OCI-LY3 (cell line): ENCODE data around the gene SMIM22.
A peak's percentile ranks its signal among the peaks of the same experiment; 100 is the strongest.

Experiments used
- H2AFZ ChIP-seq: fragments of 200-600, 300-600 bp; shearing (Covaris generic); 2 replicates; pipeline ENCODE4 v1.6.0; 2014; ENCODE audit warnings: antibody characterized with exemption, low read depth, low read length
- H3K27ac ChIP-seq: fragments of 200-600, 300-600 bp; sonication (generic); 2 replicates; pipeline ENCODE4 v1.5.1; 2014; ENCODE audit warnings: mild to moderate bottlenecking, low read length, moderate library complexity, mixed read lengths
- H3K27me3 ChIP-seq: fragments of 200-600, 300-600 bp; sonication (generic); 2 replicates; pipeline ENCODE4 v1.6.1; 2014; ENCODE audit warnings: low read depth, low read length, mixed read lengths
- H3K36me3 ChIP-seq: fragments of 200-600, 300-600 bp; sonication (generic); replicated peaks from 2 replicates; pipeline ENCODE3; 2014; ENCODE audit warnings: low read depth, low read length, mixed read lengths
- H3K4me1 ChIP-seq: fragments of 300-600, 200-600 bp; sonication (generic); 2 replicates; pipeline ENCODE4 v1.6.1; 2014; ENCODE audit warnings: low read length, mixed read lengths
- H3K4me2 ChIP-seq: fragments of 200-600, 300-600 bp; sonication (generic); 2 replicates; pipeline ENCODE4 v1.6.1; 2014; ENCODE audit warnings: low read length, mixed read lengths
- H3K4me3 ChIP-seq: fragments of 300-600, 200-600 bp; sonication (generic); 2 replicates; pipeline ENCODE4 v1.5.1; 2014; ENCODE audit warnings: antibody characterized with exemption, mild to moderate bottlenecking, low read length, moderate library complexity
- H3K79me2 ChIP-seq: fragments of 300-600, 200-600 bp; shearing (Covaris generic); 2 replicates; pipeline ENCODE4 v1.6.1; 2014; ENCODE audit warnings: mild to moderate bottlenecking, low read length, mixed read lengths
- H3K9ac ChIP-seq: fragments of 300-600, 200-600 bp; shearing (Covaris generic); 2 replicates; pipeline ENCODE4 v1.6.0; 2014; ENCODE audit warnings: mild to moderate bottlenecking, low read length, moderate library complexity
- H3K9me3 ChIP-seq: fragments of 200-600, 300-600 bp; shearing (Covaris generic); 2 replicates; pipeline ENCODE4 v1.6.1; 2014; ENCODE audit warnings: low read length, mixed read lengths; ENCODE audit not compliant: insufficient read depth
- H4K20me1 ChIP-seq: fragments of 200-600, 300-600 bp; sonication (generic); 2 replicates; pipeline ENCODE4 v1.6.1; 2016; ENCODE audit warnings: low read length, mixed read lengths; ENCODE audit not compliant: insufficient read depth
- CTCF ChIP-seq: fragments of 200-600, 300-600 bp; sonication (generic); IDR thresholded peaks from 2 replicates; pipeline ENCODE4 v1.5.1; 2014; ENCODE audit warnings: antibody characterized with exemption, low read length, low read depth
- EZH2phosphoT487 ChIP-seq: fragments of 200-600 bp; shearing (Covaris generic); IDR thresholded peaks from 2 replicates; pipeline ENCODE4 v1.6.1; 2018; ENCODE audit warnings: antibody characterized with exemption, mixed run types, low read depth

The SMIM22 gene

GRCh38 chr16:4795181-4795827 is at the start of gene SMIM22:
TSS of gene SMIM22 (plus strand) at chr16:4795369. CDS start at chr16:4795735, 366 bp downstream.
- Histone ChIP-seq H4K20me1 (no peaks in the 10 kb centered on the region), H3K27me3 (no peaks in the 10 kb centered on the region), H3K9ac (no peak within 1 kb of the TSS), H3K79me2 (no peaks in the 10 kb centered on the region), H3K4me3 (no peak within 1 kb of the TSS), H3K4me1 (no peaks in the 10 kb centered on the region), H3K4me2 (no peak within 1 kb of the TSS), H3K27ac (no peak within 1 kb of the TSS), H3K36me3 (no peaks in the 10 kb centered on the region), H2AFZ (no peak within 1 kb of the TSS), H3K9me3 (no peaks in the 10 kb centered on the region)
- no peak for TF ChIP-seq EZH2phosphoT487
- no peak for TF ChIP-seq CTCF

- Histone ChIP-seq H3K27ac (no peak overlapping the region), H3K27me3 (no peaks in the 10 kb centered on the region), H3K9me3 (no peaks in the 10 kb centered on the region), H3K36me3 (peaks cover 3% of the 10 kb centered on the region), H3K4me1 (peaks cover 43% of the 10 kb centered on the region), H3K4me3 (no peak overlapping the region), H2AFZ (no peak overlapping the region), H3K79me2 (no peaks in the 10 kb centered on the region), H3K9ac (no peak overlapping the region), H4K20me1 (no peaks in the 10 kb centered on the region), H3K4me2 (no peak overlapping the region)
- no peak for TF ChIP-seq EZH2phosphoT487
- no peak for TF ChIP-seq CTCF
Measured at GRCh38 chr16:4746215-4746614, 49.0 kb upstream of the SMIM22 start.

- Histone ChIP-seq H3K9ac (no peak overlapping the region; the same call in 1 of the 2 replicates), H3K9me3 (no peaks in the 10 kb centered on the region), H3K4me3 (no peak overlapping the region), H3K27me3 (no peaks in the 10 kb centered on the region), H2AFZ (no peak overlapping the region), H3K27ac (peak overlapping the region; percentile 28), H3K4me1 (peaks cover 43% of the 10 kb centered on the region), H4K20me1 (no peaks in the 10 kb centered on the region), H3K4me2 (peak overlapping the region; percentile 4), H3K36me3 (peaks cover 5% of the 10 kb centered on the region), H3K79me2 (no peaks in the 10 kb centered on the region)
- TF ChIP-seq CTCF (no peak), EZH2phosphoT487 (no peak)
Measured at GRCh38 chr16:4746991-4747574, 48.1 kb upstream of the SMIM22 start.

GRCh38 chr16:4747906-4748681 is 47.1 kb upstream of the SMIM22 start:
- H2AFZ ChIP-seq = no peak overlapping the region
- H3K27ac ChIP-seq = peak overlapping the region; percentile 28; the same call in 1 of the 2 replicates
- TF ChIP-seq CTCF (no peak), EZH2phosphoT487 (no peak)
- H3K4me2 ChIP-seq = no peak overlapping the region
- no peaks in the 10 kb centered on the region for H3K9me3 ChIP-seq
- no peak overlapping the region for H3K4me3 ChIP-seq
- peaks cover 6% of the 10 kb centered on the region for H3K36me3 ChIP-seq
- H4K20me1 ChIP-seq = no peaks in the 10 kb centered on the region
- H3K4me1 ChIP-seq = peaks cover 38% of the 10 kb centered on the region
- no peak overlapping the region for H3K9ac ChIP-seq
- H3K27me3 ChIP-seq = no peaks in the 10 kb centered on the region
- H3K79me2 ChIP-seq = no peaks in the 10 kb centered on the region
